Measurements from ENCODE around the gene MVB12B.

- TF ChIP-seq REST (IDR thresholded peaks at IDR 0.05; ENCODE audit: low read depth) (no peak), CEBPB (IDR thresholded peaks at IDR 0.05) (no peak), TAF1 (IDR thresholded peaks at IDR 0.05; ENCODE audit: low read depth) (no peak), TEAD4 (IDR thresholded peaks at IDR 0.05) (no peak), MAX (IDR thresholded peaks at IDR 0.05) (no peak), FOXM1 (IDR thresholded peaks at IDR 0.05; ENCODE audit: borderline replicate concordance, low read depth) (no peak), EP300 (IDR thresholded peaks at IDR 0.05; ENCODE audit: borderline replicate concordance) (no peak), YY1 (IDR thresholded peaks at IDR 0.05; ENCODE audit: low read depth) (no peak), USF1 (IDR thresholded peaks at IDR 0.05) (no peak), RAD21 (IDR thresholded peaks at IDR 0.05; ENCODE audit: low read depth) (no peak)
These were observed 180.0 kb downstream of the MVB12B start for GRCh38 chr9:126506361-126507317.

Data from Ishikawa (cell line).